ENCODE results near the gene NYAP1.
"Not testable (repeated sequence)": the region's sequence is repeated elsewhere in the genome, so short reads cannot be mapped to it uniquely, and the experiment has no call there.

The NYAP1 gene

DNA sequence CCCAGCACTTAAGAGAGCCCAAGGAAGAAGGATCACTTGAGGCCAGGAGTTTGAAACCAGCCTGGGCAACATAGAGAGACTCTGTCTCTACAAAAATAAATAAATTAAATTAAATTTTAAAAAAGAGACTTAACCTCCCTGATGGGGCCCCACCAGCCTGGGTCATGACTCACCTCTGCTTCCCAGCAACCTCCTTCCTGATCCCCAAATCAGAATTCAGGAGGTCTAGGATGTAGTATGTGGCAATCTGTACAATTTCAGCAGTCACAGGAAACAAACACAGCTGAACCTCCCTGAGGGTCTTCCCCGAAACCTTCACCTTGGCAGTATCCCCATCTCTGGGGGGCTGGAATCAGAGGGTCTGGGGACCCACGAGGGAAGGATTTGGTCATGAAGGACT lies 37.7 kb upstream of the NYAP1 start:
- no peak overlapping the region for H3K4me3 Mint-ChIP-seq
- no peak overlapping the region for H3K27ac Mint-ChIP-seq
- H3K36me3 Mint-ChIP-seq (ENCODE audit: low read depth): no peaks in the 10 kb centered on the region
- DNase-seq: no peak
- TF ChIP-seq CTCF (IDR thresholded peaks at IDR 0.05): no peak
- H3K9me3 Mint-ChIP-seq: no peaks in the 10 kb centered on the region
- peaks cover 30% of the 10 kb centered on the region for H3K4me1 Mint-ChIP-seq
- peaks cover 7% of the 10 kb centered on the region for H3K27me3 Mint-ChIP-seq (ENCODE audit: low read depth, poor library complexity)

GRCh38 chr7:100447363-100447762 lies 36.4 kb upstream of the NYAP1 start:
- not testable (repeated sequence) for H3K36me3 Mint-ChIP-seq (ENCODE audit: low read depth); H3K27ac Mint-ChIP-seq; H3K4me3 Mint-ChIP-seq; H3K9me3 Mint-ChIP-seq; DNase-seq
- Mint-ChIP-seq H3K27me3 (ENCODE audit: low read depth, poor library complexity) (peaks cover 13% of the 10 kb centered on the region), H3K4me1 (peaks cover 26% of the 10 kb centered on the region)

- peaks cover 16% of the 10 kb centered on the region for H3K27me3 Mint-ChIP-seq (ENCODE audit: low read depth, poor library complexity)
- H3K4me3 Mint-ChIP-seq: no peak overlapping the region
- H3K27ac Mint-ChIP-seq: peak overlapping the region; percentile 72
Measured at GRCh38 chr7:100449190-100449795, 34.4 kb upstream of the NYAP1 start.

DNA sequence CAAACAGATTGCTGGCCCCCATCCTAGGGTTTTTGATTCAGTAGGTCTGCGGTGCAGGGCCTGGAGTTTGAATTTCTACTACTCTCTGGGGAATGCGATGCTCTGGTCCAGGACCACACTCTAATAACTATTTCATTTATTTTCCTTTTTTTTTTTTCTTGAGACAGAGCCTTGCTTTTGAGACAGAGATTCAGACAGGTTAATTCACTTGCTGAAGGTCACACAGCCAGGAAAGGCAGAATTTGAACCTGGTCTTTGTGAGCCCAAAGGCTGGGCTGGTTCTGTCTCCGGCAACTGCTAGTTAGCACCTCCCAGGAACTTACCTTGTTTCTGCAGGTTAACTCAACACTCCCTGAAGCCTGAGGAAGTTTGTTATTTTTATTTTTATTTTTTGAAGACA lies 31.2 kb upstream of the NYAP1 start:
- Mint-ChIP-seq H3K4me3 (no peak overlapping the region), H3K36me3 (ENCODE audit: low read depth) (peaks cover 4% of the 10 kb centered on the region), H3K9me3 (peaks cover 4% of the 10 kb centered on the region), H3K27me3 (ENCODE audit: low read depth, poor library complexity) (peaks cover 16% of the 10 kb centered on the region), H3K4me1 (peaks cover 14% of the 10 kb centered on the region), H3K27ac (no peak overlapping the region)
- DNase-seq: no peak
- TF ChIP-seq CTCF (IDR thresholded peaks at IDR 0.05): no peak

More at GRCh38 chr7:100449190-100449795, 34.4 kb upstream of the NYAP1 start:
- H3K36me3 Mint-ChIP-seq (ENCODE audit: low read depth): no peaks in the 10 kb centered on the region
- DNase-seq: no peak
- TF ChIP-seq CTCF (IDR thresholded peaks at IDR 0.05): no peak
- H3K4me1 Mint-ChIP-seq: peaks cover 15% of the 10 kb centered on the region
- no peaks in the 10 kb centered on the region for H3K9me3 Mint-ChIP-seq

GRCh38 chr7:100453854-100454253 lies 29.9 kb upstream of the NYAP1 start:
- not testable (repeated sequence) for H3K9me3 Mint-ChIP-seq, DNase-seq, H3K27ac Mint-ChIP-seq, H3K4me3 Mint-ChIP-seq
- Mint-ChIP-seq H3K27me3 (ENCODE audit: low read depth, poor library complexity) (peaks cover 16% of the 10 kb centered on the region), H3K36me3 (ENCODE audit: low read depth) (peaks cover 12% of the 10 kb centered on the region), H3K4me1 (peaks cover 14% of the 10 kb centered on the region)

DNA sequence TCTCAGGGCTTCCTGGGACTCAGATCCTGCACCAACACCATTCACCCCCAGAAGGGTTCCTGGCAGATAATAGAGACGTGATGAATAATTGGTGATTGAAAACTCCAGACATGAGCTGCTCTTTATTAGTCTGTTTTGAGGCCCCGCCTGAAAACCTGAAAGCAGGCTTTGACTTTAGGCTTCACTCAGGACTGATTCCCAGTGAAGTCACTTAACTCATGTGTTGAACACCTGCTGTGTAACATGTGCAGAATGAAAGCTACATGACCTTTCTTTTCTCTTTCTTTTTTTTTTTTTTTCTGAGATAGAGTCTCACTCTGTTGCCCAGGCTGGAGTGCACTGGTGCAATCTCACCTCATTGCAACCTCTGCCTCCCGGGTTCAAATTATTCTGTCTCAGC lies 28.5 kb upstream of the NYAP1 start:
- Mint-ChIP-seq H3K27ac (peak overlapping the region; percentile 69), H3K36me3 (ENCODE audit: low read depth) (peaks cover 16% of the 10 kb centered on the region), H3K4me1 (peaks cover 10% of the 10 kb centered on the region), H3K4me3 (no peak overlapping the region), H3K27me3 (ENCODE audit: low read depth, poor library complexity) (peaks cover 16% of the 10 kb centered on the region), H3K9me3 (peaks cover 4% of the 10 kb centered on the region)
- no peak for TF ChIP-seq CTCF (IDR thresholded peaks at IDR 0.05)
- no peak for DNase-seq

GRCh38 chr7:100456562-100456961 lies 27.2 kb upstream of the NYAP1 start:
- peaks cover 4% of the 10 kb centered on the region for H3K9me3 Mint-ChIP-seq
- H3K27ac Mint-ChIP-seq: no peak overlapping the region

More at GRCh38 chr7:100456562-100456961, 27.2 kb upstream of the NYAP1 start:
- Mint-ChIP-seq H3K4me1 (peaks cover 10% of the 10 kb centered on the region), H3K4me3 (no peak overlapping the region), H3K27me3 (ENCODE audit: low read depth, poor library complexity) (peaks cover 10% of the 10 kb centered on the region), H3K36me3 (ENCODE audit: low read depth) (peaks cover 16% of the 10 kb centered on the region)
- no peak for TF ChIP-seq CTCF (IDR thresholded peaks at IDR 0.05)
- no peak for DNase-seq
